ENCODE data around the gene CCL15.
"Not testable (repeated sequence)": the region's sequence is repeated elsewhere in the genome, so short reads cannot be mapped to it uniquely, and the experiment has no call there.

Gene CCL15, protein sequence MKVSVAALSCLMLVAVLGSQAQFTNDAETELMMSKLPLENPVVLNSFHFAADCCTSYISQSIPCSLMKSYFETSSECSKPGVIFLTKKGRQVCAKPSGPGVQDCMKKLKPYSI

DNA sequence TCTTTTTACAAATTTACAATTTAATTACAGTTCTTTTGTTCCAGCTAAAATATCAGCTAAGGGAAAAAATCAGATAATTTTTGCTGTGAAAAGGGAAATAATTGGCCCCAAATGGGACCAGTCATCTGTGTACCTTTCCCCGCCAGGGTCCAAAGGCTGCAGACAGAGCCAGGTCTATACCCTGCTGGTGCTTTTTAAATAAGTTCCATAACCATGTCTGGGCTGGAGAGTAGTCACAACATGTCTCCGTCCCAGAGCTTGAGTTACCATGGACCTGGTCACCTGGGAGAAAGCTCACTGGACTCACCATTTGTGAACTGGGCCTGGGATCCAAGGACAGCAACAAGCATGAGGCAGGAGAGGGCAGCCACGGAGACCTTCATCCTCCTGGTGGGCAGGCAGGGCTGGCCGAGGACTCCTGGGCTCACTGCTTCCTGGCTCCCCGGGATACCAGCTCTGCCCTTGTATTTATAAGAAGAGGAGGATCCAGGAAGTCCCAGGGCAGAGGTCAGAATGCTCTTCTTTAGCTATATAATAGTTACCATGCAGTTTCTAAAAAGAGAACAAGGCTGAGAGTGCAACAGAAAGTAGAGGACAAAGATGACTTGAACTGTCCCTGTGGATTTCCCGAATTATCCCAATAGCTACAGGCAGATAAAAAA, at the start of gene CCL15:
CCL15 (minus strand) TSS at position 444 of the 662 bp plus-strand sequence; CDS start at position 383, 61 bp downstream.
- no peak for DNase-seq

DNA sequence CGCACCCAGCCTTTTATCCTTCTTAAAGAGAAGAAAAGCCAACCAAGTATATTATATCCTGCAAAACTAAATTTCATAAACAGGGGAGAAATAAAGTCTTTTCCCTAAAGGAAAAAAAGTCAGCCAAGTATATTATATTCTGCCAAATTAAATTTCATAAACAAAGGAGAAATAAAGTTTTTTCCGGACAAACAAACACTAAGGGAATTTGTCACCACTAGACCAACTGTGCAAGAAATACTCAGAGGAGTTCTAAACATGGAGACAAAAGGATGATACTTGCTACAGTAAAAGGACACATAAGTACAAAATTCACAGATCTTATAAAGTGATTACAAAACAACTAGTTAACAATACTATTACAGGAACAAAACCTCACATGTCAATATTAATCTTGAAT, 48.3 kb upstream of the CCL15 start:
- DNase-seq, result no peak

DNA sequence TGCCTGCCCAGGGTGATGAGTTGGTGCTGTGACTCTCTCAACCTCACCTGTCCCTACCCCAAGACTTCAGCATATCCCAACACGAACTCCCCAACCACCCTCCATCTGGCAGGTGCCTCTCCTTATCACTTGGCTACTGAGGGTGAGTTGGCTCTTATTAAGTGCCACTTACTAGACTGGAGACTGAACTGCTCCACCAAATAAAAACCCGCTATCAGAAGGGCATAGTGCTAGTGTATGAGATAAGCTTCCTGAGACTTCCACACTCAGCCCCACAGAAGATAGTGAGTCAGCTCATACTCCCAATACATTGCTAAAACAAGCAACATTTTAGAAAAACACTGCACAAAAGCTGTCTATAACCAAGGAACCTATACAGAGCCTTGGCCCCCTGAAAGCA, 46.7 kb upstream of the CCL15 start:
- DNase-seq, result no peak

DNA sequence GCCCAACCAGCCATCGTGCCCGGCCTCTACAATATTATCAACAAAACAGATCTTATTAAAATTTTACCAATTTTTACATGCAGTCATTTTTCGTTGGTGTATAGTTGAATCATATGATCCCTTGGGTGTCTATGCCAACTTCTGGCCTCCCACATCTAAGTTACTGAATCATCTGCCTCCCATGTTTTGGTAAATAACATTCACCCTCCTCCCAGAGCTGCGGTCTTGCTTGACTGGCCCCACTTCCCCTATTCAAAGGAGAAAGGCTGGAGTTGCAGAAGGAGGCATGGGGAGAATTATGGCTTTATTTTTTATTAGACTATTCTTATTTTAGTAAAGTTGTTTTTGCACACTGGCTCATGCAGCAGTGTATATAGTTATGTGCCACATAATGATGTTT, 34.9 kb upstream of the CCL15 start:
- DNase-seq, result no peak

DNA sequence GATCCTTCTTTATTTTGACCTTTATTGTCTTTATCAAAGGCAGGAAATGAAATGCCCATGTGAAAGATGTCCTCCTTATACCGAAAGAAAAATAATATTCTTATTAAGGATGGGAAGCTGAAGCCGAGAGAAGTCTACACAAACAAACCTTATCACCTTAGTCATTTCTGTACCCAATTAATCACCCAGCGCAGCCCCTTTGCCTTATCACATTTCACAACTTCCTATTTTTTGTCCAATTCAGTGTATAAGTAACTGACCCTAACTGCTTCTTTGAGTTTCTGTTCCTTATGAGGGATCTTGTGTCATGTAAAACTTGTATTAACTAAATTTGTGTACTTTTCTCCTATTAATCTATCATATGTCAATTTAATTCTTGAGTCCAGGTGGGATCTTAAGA, 32.8 kb upstream of the CCL15 start:
- DNase-seq, result no peak

DNA sequence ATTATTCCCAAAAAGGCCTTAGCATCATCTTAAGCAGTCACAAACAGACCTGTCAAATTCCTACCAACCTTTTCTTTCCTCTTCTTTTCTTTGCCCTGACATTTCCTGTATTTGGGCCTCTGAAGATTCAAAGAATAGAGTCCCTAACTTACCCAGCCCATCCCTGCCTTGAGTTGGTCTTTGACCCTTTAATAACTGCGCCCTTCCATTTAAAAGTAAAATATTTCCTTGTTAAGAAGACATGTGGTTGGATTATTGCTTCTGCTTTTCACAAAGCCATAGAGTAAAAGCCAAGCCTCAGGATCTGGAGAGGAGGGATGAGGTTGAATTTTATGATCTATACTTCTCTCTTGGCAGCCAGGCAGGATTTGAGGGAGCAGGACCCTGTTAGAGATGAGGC, 29.6 kb upstream of the CCL15 start:
- no peak for DNase-seq

DNA sequence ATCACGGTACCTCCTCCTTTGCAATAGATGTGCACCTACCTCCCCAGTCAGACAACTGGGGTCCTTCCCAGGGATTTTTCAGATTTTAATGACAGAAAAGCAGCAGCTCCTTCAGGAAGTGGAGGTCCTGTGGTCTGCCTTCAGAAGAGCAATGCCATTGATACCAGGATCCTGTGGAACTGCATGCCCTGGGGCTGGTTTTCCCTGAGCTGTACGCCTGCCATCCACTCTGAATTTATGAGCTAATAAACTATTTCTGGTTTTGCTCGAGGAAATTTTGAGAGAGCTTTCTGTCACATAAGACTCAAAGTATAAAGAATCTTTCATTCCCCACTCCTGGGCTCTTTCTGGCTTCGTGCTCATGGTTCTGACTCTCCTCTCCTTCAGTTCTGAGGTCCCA, 26.4 kb upstream of the CCL15 start:
- DNase-seq, result no peak

DNA sequence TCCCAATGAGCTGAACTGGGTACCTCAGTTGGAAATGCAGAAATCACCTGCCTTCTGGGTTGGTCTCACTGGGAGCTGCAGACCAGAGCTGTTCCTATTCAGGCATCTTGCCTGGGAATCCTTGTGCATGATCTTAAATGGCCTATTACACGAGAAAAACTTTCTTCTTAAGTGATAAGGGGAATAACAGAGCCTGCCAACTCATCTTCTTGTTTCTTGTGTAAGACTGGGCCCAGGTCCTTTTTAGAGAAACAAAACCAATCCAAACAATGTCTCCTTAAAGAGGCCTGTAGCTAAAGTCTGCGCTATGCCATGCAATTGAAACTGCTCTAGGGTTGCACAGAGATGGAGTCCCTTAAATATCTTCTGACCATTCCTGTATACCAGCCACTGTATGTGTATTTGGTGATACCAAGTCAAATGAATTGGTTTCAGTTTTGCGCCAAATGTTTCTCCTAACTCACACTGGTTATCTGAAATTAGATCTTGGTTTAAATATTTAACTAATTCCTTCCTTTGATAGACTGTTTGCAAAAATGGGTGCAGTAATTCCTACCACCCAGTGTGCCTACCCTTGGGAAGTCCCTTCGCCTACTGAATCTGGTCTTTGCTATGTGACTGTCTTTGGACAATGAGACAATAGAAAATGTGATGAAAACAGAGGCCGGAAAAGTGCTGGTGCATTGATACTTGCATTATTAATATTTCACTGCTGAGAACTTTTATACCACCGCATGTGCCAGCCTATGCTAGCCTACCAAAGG, 22.9 kb upstream of the CCL15 start:
- no peak for DNase-seq

DNA sequence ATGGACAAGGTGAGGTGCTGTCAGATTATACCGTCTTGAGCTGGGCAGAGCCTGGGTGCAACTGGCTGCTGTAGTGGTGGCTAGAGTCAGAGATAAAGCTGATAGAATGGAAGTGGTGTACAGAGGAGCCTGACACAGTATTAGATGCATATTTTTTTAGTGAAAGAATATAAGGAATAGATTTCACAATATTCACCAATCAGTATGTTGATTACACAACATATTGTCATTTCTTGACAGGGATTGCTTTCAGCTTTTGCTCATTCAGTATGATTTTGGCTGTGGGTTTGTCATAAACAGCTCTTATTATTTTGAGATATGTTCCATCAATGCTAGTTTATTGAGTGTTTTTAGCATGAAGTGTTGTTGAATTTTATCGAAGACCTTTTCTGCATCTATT, 18.1 kb upstream of the CCL15 start:
- DNase-seq, result no peak

DNA sequence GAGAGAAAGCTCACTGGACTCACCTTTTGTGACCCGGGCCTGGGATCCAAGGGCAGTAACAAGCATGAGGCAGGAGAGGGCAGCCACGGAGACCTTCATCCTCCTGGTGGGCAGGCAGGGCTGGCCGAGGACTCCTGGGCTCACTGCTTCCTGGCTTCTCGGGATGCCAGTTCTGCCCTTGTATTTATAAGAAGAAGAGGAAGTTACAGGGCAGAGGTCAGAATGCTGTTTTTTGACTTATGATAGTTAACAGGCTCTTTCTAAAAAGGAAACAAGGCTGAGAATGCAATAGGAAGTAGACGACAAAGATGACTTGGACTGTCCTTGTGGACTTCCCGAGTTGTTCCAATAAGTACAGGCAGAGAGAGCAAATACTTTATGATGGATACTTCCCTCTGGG, 16.4 kb upstream of the CCL15 start, which contains the start of gene CCL23:
CCL23 (minus strand) TSS at position 174 of the 400 bp plus-strand sequence; CDS start at position 99, 75 bp downstream.
- DNase-seq, result no peak

DNA sequence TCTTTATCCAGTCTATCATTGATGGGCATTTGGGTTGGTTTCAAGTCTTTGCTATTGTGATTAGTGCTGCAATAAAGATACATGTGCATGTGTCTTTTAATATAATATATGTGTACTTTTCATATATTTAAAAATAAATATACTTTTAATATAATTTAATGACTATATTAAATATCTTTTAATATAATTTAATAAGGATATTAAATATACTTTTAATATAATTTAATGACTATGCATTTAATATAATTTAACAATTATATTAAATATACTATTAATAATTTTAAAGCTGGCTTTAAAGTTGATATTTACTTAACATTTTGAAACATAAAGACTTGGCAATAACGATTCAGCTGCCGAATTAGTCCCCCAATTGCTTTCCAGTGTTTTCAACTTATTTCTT, 15.2 kb upstream of the CCL15 start:
- DNase-seq, result no peak

DNA sequence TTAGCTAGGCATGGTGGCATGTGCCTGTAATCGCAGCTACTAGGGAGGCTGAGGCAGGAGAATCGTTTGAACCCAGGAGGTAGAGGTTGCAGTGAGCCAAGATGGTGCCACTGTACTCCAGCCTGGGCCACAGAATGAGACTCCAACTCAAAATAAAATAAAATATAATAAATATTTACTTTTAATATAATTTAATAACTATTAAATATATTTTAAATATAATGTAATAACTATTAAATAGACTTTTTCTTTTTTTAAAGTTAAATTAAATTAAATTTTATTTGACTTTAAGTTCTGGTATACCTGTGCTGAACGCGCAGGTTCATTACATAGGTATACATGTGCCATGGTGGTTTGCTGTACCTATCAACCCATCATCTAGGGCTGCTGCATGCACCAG, 14.5 kb upstream of the CCL15 start:
- not testable (repeated sequence) for DNase-seq

DNA sequence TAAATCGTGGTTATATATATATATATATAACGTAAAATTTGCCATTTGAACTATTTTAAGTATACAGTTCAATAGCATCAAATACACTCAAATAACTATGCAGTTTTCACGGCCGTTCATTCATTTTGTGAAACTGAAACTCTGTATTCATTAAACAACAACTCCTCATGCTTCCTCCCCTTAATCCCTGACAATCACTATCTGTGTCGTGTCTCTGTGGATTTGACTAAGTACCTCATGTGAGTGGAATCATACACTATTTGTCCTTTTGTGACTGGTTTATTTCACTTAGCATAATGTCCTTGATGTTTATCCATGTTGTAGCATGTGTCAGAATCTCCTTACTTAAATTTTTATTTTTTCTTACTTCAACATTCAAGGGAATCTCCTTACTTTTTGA, 13.6 kb upstream of the CCL15 start:
- DNase-seq, result no peak

DNA sequence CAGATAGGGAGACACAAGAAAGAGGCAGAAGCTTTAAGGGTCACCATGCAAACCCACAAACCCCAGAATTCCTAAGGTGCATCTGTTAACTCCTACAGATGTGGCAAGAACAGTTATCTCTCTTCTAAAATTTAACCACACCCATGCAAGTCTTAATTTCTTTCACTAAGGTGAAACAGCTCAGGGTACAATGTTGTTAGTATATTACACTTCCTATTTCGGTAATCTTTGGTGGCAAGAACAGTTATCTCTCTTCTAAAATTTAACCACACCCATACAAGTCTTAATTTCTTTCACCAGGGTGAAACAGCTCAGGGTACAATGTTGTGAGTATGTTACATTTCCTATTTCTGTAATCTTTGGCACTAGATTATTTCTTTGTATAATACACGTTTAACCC, 9.8 kb upstream of the CCL15 start:
- DNase-seq, result no peak

DNA sequence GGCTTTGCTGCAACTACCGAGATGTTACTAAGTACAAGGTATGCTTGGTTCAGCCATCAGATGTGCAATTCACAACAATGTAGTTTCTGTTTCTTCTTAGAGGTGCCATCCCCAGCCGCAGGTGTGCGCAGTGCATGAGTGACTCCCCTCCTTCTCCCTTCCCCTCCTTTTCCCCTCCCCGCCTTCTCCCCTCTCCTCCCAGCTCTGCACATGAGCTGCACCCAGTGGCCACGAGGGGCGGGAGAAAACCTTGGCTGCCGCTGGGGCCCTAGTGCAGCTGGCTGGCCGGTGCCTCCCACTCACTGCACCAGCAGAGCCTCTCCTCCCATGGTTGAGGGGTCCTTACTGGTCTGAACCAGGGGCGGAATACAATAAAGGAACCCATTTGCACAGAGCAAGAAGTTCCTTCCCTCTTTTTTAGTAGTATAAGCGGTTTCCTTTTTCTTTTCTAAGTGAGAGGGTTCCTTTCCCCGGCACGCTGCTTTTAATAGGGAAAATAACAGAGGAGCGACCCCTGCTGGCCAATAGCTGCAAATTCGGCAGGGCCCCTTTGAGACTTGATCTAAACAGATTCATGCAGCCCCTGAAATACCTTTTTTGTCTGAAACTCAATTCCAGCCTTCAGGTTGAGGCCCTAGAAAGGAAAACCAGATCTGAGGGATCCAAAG, 7.8 kb upstream of the CCL15 start:
- DNase-seq, result no peak

DNA sequence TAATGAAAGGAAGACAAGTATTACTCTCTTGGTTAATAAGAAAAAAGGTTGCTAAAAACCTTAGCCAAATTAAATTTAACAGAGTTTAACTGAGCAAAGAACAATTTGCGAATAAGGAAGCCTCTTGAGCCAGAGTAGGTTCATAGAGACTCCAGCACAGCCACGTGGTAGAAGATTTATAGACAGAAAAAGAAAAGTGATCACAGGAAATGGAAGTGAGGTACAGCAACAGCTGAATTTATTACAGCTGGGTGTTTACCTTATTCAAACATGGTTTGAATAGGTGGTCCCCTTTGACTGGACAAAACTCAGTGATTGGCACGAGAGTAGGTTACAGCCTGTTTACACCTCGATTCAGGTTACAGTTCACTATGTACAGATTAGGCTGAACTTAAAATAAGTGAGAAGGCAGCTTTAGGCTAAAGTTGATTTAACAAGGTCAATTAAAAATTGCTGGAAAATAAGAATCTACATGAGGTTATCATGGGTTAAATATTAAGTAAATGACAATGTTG, 3.3 kb upstream of the CCL15 start:
- DNase-seq, result no peak

DNA sequence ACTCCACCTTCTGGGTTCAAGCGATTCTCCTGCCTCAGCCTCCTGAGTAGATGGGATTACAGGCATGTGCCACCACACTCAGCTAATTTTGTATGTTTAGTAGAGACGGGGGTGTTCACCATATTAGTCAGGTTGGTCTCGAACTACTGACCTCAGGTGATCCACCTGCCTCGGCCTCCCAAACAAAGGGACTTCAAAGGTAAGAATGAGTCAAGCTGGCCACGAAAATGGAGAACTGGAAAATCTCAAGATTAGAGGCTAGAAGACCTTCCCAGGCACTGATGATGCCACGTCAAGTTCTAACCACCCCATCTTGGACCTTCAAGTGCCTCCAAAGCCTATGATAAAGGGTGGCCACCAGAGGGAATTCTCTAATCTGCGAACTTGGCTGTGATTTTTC, 1.3 kb upstream of the CCL15 start:
- DNase-seq, result no peak

DNA sequence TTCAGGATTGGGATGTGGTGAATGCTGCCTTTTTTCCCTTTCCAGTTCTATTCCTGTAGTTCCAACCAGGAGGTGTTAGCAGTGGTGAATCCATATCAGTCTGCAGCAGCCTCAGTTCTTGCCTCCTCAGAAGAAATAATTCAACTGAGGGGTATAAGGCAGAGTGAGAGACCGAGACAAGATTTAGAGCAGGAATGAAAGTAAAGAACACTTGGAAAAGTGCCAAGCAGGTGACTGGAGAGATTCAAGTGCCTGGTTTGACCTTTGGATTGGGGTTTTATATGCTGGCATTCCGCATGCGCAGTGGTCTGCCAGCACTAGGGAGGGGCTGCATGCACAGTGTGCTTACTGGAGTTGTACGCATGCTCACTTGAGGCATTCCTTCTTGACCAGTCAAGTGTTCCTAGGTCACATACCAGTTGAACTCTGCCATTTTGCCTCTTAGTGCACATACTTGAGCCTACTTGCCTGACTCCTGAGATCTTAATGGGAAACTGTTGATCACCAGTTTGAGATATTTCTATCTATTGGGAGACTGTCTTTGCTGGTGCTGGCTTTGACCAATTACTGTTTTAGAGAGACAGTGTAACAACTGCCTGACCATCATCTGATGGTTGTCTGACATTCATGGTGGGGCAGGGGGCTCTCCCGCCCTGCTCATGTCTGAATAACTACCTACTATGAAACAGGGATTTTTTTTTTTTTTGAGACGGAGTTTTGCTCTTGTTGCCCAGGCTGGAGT, 680 bp upstream of the CCL15 start:
- no peak for DNase-seq

DNA sequence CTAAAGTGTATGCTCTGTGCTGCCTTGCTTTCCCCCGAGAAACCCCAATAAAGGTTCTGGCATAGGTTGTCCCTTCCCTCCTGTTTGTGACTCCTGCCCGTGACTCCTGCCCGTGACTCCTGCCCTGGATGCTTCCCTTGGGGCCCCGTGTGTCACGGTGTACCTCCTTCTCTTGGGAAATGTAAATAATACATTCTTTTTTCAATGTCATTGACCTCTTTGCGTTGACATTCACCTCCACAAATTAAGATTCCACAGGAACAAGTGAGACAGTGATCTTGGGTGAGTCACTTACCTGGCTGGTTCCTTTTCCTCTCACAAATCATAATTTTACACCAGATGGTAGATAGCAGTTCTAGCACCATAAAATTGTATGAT, 632 bp downstream of the CCL15 start:
- DNase-seq, result no peak

DNA sequence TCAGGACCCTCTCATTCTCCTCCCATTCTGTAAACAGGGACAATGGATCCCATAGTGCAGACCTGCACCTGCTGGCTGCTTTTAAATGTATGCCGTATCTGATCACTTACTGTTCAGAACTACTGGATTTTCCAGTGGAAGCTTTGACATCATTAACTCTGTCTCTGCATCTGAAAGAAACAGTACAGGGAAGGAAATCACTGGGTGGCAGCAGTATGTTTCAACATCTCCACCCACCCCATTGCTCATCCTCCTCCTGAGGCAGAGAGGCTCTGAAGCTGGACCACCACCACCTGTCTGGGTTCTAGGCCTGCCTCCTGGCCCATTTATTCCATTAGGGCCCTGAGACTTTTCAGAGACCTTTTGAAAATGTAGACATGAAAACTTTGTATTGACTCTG, 2.6 kb downstream of the CCL15 start:
- DNase-seq, result no peak

DNA sequence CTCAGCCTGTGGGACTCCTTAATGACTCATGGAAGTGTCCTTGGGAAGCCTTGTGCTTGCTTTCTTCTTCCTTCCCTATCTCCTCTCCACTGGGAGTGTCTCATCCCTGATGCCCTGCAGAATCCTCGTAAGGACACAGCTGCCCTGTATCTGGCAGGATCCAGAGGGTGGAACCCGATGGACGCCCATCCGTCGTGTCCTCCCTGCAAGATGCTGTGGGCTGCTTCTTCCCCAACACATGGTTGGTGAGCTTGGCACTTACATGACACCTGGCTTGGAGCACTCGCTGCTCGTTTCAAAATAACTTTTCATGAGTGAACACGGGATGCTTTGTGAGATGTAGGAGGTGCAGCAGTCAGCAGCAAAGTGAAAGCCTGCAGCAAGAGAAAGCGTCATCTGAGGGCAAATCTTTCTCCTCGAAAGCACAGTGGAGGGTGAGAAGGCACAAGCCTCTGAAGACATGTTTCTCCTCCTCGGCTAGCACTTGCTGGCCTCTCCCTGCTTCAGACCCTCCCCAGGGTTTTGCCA, 3.3 kb downstream of the CCL15 start:
- DNase-seq, result no peak

Measured in hypothalamus (tissue), 51 donors.